ENCODE results near the gene DACH1. TPM values are rescaled to one million over a fixed set of nuclear protein-coding genes. Genes with fewer than 3 reads are reported as not detected.

Gene DACH1
- total RNA-seq, 4 donors from 2014 or later: 1.0 to 6.3 (median 2.4) TPM

DNA sequence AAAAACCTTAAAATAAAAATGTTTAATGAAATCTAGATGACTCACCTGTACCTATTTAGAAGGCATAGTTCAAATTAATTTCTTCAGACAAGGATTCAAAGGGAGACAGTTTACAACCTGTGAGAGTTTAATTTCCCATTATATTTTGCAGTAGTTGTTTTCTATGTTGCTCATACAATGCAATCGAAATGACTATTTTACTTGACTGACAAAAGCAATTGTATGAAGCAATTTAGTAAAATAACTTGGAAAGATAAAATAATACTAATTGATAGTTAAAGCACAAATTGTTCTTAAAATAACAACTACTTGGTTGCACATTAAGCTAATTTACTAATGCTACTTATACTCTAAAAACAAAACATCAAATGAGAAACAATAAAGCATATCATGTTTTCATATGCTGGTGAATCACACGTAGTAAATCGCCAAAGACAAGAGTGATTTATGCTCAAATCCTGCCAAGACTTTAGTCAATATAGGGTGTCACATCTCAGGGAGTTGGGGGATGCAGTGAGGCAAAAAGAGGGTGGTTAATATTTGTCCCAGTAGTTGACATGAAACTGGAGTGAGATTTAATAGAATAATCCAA, 6.4 kb downstream of the DACH1 start:
- peaks cover 14% of the 10 kb centered on the region for H3K4me1 ChIP-seq
- no peaks in the 10 kb centered on the region for H3K36me3 ChIP-seq
- H3K4me3 ChIP-seq: no peak overlapping the region
- H3K27ac ChIP-seq: no peak overlapping the region
- H3K27me3 ChIP-seq: peaks cover 24% of the 10 kb centered on the region
- WGBS: 43% methylated on average over 3 of the region's 3 CpGs
- H3K9me3 ChIP-seq: no peaks in the 10 kb centered on the region
- TF ChIP-seq POLR2A (IDR thresholded peaks at IDR 0.05) (no peak), POLR2AphosphoS5 (IDR thresholded peaks at IDR 0.05) (no peak), CTCF (IDR thresholded peaks at IDR 0.05) (no peak), EP300 (IDR thresholded peaks at IDR 0.05) (no peak)
- DNase-seq (ENCODE audit: low spot score in 2 of 2): no peak

DNA sequence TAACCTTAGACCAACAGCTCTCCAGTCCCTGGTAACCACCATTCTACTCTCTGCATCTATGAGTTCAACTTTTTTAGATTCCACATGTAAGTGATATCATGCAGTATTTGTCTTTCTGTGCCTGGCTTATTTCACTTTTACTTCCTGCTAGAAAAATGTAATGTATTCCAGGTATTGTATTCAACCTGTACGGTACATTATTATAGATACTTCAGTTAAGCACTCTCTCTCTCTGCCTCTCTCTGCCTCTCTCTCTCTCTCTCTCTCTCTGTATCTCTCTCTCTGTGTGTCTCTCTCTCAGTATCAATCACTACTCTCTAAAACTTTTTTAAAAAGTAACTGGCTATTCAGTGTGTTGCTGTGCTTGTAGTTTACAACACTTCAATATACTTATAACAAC, 8.4 kb downstream of the DACH1 start:
- Histone ChIP-seq H3K4me3 (no peak overlapping the region), H3K4me1 (no peaks in the 10 kb centered on the region), H3K36me3 (no peaks in the 10 kb centered on the region), H3K27me3 (peaks cover 4% of the 10 kb centered on the region), H3K27ac (no peak overlapping the region), H3K9me3 (no peaks in the 10 kb centered on the region)
- no peak for TF ChIP-seq EP300 (IDR thresholded peaks at IDR 0.05)
- no peak for TF ChIP-seq CTCF (IDR thresholded peaks at IDR 0.05)
- no peak for DNase-seq (ENCODE audit: low spot score in 2 of 2)
- 0% methylated on average over 1 of the region's 1 CpG for WGBS

DNA sequence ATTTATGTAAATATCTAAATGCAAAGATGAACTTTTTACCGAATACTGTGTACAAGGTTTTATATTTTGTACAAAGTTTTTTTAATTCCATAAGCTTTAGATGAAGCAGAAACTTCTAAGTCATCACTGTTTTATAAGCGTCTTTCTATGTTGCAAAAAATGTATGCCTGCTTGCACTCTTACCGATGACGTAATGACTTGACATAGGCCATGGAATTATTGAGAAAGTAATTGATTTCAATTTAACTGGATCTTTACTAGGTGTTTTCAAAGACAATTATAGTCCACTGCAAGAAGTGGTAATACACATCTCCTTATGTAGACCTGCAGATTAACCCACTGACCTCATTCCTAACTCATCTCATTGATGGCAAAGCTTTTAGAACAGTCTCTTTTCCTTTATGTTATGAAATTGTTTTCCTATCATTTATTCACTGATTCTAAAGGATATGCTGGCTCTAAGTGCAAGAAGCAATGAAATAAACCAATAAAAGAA, 10.4 kb downstream of the DACH1 start:
- Histone ChIP-seq H3K4me3 (no peak overlapping the region), H3K27ac (no peak overlapping the region), H3K4me1 (no peaks in the 10 kb centered on the region), H3K27me3 (no peaks in the 10 kb centered on the region), H3K9me3 (no peaks in the 10 kb centered on the region), H3K36me3 (no peaks in the 10 kb centered on the region)
- TF ChIP-seq POLR2A (IDR thresholded peaks at IDR 0.05): no peak
- TF ChIP-seq POLR2AphosphoS5 (IDR thresholded peaks at IDR 0.05): no peak
- 72% methylated on average over 4 of the region's 4 CpGs for WGBS
- no peak for DNase-seq (ENCODE audit: low spot score in 2 of 2)

DNA sequence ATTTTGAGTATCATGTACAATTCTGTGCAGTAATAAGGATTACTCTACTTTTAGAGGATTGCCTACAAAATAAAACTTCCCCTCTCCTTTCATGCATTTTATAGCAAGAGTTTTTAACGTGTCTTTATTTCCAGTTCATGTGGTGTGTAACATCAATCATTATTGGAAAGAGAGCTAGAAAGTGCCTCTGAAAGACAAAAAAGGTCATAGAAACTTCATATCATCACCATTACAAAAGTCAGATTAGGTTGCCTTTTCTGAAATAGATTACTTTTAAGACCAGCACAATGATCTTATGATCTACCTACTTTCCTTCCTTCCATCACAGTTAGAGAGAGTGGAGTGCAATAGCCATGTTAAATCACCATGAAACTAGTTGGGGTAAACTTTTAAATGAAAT, 12.6 kb downstream of the DACH1 start:
- H3K27ac ChIP-seq: no peak overlapping the region
- no peaks in the 10 kb centered on the region for H3K9me3 ChIP-seq
- WGBS: 56% methylated on average over 1 of the region's 1 CpG
- no peaks in the 10 kb centered on the region for H3K4me1 ChIP-seq
- no peak for DNase-seq (ENCODE audit: low spot score in 2 of 2)
- no peaks in the 10 kb centered on the region for H3K36me3 ChIP-seq
- no peak overlapping the region for H3K4me3 ChIP-seq
- no peaks in the 10 kb centered on the region for H3K27me3 ChIP-seq
- no peak for TF ChIP-seq POLR2AphosphoS5 (IDR thresholded peaks at IDR 0.05)
- no peak for TF ChIP-seq CTCF (IDR thresholded peaks at IDR 0.05)
- no peak for TF ChIP-seq POLR2A (IDR thresholded peaks at IDR 0.05)
- no peak for TF ChIP-seq EP300 (IDR thresholded peaks at IDR 0.05)

GRCh38 chr13:71853725-71854124, 13.3 kb downstream of the DACH1 start:
- no peak overlapping the region for H3K4me3 ChIP-seq
- TF ChIP-seq POLR2AphosphoS5 (IDR thresholded peaks at IDR 0.05) (no peak), CTCF (IDR thresholded peaks at IDR 0.05) (no peak), EP300 (IDR thresholded peaks at IDR 0.05) (no peak), POLR2A (IDR thresholded peaks at IDR 0.05) (no peak)
- no peaks in the 10 kb centered on the region for H3K9me3 ChIP-seq
- no peak overlapping the region for H3K27ac ChIP-seq
- 72% methylated on average over 3 of the region's 3 CpGs for WGBS
- DNase-seq (ENCODE audit: low spot score in 2 of 2): no peak
- H3K4me1 ChIP-seq: no peaks in the 10 kb centered on the region
- H3K36me3 ChIP-seq: no peaks in the 10 kb centered on the region
- no peaks in the 10 kb centered on the region for H3K27me3 ChIP-seq

- WGBS: 72% methylated on average over 2 of the region's 2 CpGs
- H3K4me3 ChIP-seq: no peak overlapping the region
- TF ChIP-seq POLR2AphosphoS5 (IDR thresholded peaks at IDR 0.05): no peak
- no peak for TF ChIP-seq POLR2A (IDR thresholded peaks at IDR 0.05)
- TF ChIP-seq EP300 (IDR thresholded peaks at IDR 0.05): no peak
- no peak for TF ChIP-seq CTCF (IDR thresholded peaks at IDR 0.05)
- no peaks in the 10 kb centered on the region for H3K36me3 ChIP-seq
- no peaks in the 10 kb centered on the region for H3K27me3 ChIP-seq
- H3K27ac ChIP-seq: no peak overlapping the region
- no peaks in the 10 kb centered on the region for H3K4me1 ChIP-seq
- no peaks in the 10 kb centered on the region for H3K9me3 ChIP-seq
- no peak for DNase-seq (ENCODE audit: low spot score in 2 of 2)
Measured at GRCh38 chr13:71852736-71853135, 14.3 kb downstream of the DACH1 start.

All from suprapubic skin (tissue), 4 donors.